Iris pigment epithelial cell (primary cell): ENCODE data around the gene SLC7A4.

ENCODE experiments used
- DNase-seq: peaks from one replicate; pipeline ENCODE4 v3.0.0-alpha.2; 2011; ENCODE audit warnings: low read depth

The SLC7A4 gene

DNA sequence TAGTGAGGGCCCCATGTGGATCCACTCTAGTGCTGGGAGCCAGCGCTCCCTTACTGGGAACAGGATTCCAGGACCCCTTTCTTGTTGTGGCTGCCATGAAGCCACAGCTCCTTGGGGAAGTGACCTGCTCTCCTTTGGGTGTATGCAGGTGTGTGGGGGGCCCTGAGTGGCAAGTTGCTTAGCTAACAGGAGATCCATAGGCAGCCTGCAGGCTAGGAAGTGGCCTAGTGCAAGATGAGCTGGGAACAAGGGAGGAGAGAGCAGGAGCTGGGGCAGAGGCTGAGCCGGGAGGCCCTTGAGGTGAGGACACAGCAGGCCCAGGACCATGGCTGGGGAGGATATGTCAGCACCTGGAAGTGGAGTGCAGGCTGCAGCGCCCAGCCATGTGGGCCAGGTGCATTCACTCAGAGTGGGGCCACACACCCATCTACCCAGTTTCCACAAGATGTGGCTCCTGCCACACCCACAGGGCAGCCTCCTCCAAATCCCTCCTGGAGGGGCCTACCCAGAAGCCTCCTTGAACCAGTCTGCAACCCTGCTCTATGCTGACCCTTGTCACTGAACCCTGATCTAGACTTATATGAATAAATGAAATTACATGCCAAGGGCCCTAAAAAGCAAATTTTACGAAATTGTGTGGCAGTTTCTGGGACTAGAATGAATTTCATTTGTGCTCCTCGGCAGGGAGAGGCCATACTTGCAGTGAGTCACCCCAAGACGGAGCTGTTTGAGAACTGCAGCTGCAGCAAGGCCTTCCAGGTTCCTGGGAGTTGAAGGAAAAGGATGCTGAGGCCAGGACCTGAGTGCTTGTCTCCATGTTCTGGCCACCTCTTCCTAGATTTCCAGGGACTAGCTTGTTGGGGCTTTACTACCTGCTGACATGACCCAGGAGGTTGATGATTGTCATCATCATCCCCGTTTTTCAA lies 33.7 kb downstream of the SLC7A4 start:
- peak; percentile 35 for DNase-seq

DNA sequence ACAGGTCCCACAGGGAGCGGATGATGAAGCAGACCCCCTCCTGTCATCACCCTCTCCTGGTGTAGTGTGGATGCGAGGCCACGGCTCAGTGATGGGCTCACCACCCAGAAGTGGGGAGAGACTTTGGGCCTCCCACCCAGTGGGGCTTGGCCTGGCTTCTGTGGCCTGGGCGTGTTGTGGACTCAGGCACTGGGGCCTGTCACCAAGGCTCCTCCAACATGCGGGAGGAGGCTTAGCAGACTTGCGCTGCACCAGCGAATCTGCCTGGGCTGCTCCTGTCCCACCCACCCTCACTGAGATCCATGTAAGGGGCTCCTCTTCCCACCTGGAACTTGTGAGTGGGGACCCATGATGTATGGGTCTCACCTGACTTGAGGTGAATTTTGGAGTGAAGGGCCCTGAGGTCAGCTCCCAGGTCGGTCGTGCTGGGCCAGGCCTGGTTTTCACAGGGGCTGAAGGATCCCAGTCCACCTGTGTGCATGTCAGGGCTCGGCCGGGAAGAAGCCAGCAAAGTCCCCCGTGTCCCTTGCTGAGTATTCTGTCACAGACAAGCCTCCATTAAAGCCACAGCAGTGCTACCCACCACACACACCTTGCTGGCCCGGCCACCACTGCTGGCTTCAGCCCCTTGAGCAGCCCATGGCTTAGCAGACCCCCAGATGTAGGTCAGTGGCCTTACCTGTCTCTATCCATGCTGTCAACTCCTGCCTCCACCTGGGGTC lies 34.7 kb downstream of the SLC7A4 start:
- DNase-seq: no peak

DNA sequence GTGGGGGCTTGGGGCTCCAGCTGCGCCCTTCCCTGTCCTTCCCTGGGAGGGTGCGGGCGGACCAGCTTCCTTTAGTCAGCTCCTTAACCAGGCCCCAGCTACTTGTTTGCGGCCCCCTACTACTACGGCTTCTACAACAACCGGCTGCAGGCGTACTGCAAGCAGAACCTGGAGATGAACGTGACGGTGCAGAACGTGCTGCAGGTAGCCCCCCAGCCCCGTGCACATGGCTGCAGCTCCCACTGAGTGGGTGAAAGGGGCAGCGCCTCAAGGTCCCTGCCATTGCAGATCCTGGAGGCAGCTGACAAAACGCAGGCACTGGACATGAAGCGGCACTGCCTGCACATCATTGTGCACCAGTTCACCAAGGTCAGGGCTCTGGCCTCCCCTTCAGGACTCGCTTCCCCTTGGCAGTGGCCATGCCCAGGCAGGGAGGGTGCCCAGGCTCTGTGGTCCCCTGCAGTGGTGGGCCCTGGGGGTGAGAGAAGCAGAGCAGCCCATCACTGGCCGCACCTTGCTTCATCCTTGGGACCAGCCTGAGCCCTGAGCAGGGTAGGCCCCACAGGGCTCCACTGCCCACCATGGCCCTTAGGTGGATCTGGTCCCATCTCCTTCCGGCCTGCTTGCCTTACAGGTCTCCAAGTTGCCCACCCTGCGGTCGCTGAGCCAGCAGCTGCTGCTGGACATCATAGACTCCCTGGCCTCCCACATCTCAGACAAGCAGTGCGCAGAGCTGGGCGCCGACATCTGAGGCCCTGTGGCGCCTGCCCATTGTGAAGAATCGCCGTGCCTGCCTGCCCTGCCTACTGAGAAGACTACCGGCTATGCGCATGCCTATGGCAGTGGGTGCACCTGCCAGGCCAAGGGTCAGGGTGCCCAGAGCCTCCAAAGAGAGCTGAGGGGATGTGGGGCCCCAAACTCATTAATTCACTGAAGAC lies 35.5 kb downstream of the SLC7A4 start:
- no peak for DNase-seq

DNA sequence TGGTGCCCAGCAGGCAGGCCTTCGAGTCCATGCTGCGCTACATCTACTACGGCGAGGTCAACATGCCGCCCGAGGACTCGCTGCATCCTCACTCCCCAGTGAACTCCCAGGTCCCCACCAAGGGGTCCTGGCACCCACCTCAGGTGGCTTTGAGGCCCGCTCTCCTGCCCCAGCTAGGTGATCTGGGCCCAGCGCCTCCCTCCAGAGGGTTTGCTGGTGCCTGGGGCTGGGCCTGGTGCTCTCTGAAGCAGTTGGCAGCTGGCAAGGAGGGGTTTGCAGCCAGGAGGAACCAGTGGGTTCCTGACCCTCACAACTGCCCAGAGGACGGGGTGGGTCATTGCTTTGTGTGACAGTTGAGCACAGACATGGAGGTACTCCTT lies 36.3 kb downstream of the SLC7A4 start:
- DNase-seq: no peak

DNA sequence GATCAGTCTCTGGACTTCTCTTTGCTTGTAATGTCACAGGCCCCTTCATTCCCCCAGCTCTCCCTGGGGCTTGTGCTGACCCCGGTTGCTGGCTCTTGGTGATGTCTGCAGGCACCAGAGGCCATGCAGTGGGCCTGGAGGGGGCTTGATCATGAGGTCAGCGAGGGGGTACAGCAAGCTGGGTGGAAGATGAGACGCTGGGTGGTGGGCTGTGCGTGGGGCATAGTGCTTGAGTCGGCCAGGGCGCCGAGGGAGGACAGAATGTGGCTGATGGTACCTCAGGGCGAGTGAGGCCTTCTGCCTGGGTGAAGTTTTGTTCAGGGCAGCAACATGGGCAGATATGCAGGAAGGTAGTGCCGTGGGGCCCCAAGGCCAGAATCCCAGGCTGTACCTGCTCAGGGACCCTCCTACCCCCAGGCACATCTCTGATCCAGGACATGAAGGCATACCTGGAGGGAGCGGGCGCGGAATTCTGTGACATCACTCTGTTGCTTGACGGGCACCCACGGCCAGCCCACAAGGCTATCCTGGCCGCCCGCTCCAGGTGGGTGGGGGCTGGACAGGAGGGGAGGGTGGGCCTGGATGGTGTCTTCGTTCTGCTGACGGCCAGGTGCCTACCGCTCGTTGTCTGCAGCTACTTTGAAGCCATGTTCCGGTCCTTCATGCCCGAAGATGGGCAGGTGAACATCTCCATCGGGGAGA lies 36.9 kb downstream of the SLC7A4 start:
- no peak for DNase-seq

DNA sequence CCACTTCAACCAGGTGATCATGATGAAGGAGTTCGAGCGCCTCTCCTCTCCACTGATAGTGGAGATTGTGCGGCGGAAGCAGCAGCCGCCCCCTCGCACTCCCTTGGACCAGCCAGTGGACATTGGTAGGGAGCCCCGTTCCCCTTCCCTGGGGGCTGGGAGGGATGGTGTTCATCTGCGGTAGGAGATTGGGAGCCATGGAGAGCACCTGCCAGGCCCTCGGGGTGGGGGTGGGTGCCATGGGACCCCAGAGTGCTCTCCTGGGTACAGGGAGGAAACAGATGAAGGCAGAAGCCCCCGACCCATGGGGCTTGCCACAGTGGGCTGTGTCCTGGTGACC lies 37.5 kb downstream of the SLC7A4 start:
- DNase-seq: no peak

DNA sequence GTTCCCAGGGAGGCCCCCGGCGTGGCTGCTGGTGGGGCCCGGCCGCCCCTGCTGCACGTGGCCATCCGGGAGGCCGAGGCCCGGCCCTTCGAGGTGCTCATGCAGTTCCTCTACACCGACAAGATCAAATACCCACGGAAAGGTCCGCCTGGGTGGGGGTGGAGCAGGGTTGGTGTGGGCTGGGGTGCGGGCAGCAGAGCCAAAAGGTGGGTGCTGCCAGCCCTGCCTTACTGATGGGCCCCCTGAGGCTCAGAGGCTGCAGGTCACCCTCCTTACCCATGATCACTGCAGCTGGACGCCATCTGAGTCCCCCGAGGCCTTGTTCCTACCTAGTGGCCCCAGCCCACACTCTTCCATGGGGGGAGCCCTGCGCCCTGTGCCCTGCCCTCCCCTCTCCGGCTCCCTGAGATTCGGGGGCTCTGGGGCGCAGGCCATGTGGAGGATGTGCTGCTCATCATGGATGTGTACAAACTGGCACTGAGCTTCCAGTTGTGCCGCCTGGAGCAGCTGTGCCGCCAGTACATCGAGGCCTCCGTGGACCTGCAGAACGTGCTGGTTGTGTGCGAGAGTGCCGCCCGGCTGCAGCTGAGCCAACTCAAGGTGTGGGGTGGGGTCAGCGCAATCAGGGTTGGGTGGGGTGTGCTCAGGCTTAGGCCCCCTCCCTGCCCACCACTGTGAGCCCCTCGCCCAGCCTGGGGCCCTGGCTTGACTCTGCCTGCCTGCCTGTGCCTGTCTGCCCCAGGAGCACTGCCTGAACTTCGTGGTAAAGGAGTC lies 38.0 kb downstream of the SLC7A4 start:
- DNase-seq: no peak

DNA sequence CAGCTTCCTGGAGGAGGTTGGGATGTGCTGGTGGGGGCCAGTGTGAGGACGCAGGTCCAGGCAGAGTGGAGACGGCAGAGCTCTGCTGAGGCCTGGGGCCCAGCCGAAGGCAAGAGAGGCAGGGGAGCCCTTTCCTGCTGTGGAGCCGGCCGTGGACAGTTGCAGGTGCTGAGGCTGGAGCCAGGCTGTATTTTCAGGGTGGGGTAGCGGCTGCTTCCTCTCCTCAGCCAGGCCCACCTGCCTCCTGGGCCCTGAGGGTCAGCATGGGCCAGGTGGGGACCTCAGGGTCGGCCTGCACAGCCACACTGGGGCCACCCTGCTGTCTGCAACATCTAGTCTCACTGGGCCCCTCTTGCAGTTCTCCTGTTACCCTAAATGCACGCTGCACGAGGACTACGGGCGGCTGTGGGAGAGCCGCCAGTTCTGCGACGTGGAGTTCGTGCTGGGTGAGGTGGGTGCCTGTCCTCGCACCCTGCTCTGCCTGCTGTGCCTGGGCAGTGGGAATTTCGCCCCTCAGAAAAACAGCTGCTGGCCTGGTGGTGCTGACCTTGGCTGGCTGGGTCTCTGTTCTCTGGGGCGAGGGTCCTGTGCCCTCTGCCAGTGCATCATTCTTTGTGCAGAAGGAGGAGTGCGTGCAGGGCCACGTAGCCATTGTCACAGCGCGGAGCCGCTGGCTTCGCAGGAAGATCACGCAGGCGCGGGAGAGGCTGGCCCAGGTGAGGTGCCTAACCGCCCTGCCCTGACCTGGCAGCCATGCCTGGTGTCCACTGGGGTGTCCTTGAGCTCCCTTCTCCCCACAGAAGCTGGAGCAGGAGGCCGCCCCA lies 38.8 kb downstream of the SLC7A4 start:
- no peak for DNase-seq

DNA sequence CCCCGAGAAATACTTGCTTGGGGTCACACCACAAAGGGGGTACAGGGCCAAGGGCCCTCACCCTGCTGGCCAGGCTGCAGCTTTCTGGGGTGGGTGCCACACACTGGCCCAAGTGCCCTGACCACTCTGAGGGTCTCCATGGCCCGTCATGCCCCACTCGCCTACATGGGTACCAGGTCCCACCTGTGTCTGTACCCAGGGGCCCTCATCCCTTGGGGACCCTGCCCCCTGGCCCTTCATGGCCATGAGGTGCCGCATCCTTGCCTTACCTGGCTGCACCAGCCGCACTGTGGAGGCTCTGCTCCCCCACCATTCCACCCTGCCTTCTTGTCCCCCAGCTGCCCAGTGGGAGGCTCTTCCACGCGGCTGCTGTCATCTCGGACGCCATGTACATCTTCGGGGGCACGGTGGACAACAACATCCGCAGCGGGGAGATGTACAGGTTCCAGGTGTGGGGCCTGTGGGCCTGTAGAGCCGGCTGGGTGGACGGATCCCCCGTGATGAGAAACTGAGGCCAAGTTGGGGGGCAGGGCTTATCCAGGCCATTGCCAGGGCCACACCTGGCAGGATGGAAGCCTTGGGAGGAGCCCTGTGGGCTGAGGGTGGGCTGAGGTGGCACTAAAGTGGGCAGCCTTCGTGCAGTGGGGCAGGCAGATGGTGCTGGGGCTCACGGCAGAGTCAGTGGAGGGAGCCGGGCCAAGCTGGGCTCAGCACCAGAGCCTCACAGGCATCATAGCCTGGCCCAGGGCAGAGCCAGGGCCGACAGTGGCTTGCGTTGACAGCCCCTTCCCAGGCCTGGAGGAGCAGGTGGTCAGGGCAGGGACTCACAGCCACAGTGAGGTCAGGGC lies 39.7 kb downstream of the SLC7A4 start:
- DNase-seq: no peak

DNA sequence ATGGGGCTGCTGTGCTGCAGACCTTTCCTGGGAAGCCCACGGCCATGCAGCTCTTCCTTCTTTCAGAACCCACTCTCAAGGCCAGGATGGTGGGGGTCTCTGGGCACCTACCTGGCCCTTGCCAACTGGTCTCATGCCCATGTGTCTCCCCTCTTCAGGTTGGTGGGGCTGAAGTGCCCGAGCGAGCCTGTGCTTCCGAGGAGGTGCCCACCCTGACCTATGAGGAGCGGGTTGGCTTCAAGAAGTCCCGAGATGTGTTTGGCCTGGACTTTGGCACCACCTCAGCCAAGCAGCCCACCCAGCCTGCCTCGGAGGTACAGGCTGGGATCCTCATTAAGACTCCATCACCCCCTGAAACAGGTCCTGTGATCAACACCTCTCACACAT lies 40.3 kb downstream of the SLC7A4 start:
- no peak for DNase-seq

DNA sequence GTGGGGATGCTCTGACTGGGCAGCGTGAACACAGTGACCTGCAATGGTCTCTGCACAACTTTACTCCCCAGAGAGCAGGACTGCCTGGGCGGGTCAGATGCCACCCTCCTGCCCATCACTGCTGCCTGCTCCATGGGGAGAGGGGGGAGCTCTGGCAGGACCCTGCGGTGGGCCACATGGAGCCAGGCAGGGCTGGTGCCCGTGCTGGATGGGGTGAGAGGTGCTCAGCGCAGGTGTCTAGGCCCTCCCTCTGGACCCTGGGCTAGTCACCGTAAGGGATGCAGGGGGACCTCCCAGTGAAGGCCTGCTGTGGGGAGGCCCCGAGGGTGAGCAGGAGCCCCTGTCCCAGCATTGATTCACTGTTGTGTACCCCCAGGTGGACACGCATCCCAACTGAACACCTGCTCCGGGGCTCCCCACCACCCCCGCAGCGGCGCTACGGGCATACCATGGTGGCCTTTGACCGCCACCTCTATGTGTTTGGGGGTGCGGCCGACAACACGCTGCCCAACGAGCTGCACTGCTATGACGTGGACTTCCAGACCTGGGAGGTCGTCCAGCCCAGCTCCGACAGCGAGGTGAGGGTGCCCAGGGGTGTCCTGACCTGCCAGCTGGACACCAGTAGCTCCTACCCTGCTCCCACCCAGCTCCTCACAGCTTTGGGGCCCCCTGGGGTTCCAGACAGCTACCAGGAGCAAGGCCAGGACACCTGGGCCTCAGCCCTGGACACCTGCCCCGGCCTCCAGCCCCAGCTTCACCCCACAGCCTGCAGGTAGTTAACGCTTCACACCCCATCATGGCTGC lies 40.9 kb downstream of the SLC7A4 start:
- DNase-seq: no peak

DNA sequence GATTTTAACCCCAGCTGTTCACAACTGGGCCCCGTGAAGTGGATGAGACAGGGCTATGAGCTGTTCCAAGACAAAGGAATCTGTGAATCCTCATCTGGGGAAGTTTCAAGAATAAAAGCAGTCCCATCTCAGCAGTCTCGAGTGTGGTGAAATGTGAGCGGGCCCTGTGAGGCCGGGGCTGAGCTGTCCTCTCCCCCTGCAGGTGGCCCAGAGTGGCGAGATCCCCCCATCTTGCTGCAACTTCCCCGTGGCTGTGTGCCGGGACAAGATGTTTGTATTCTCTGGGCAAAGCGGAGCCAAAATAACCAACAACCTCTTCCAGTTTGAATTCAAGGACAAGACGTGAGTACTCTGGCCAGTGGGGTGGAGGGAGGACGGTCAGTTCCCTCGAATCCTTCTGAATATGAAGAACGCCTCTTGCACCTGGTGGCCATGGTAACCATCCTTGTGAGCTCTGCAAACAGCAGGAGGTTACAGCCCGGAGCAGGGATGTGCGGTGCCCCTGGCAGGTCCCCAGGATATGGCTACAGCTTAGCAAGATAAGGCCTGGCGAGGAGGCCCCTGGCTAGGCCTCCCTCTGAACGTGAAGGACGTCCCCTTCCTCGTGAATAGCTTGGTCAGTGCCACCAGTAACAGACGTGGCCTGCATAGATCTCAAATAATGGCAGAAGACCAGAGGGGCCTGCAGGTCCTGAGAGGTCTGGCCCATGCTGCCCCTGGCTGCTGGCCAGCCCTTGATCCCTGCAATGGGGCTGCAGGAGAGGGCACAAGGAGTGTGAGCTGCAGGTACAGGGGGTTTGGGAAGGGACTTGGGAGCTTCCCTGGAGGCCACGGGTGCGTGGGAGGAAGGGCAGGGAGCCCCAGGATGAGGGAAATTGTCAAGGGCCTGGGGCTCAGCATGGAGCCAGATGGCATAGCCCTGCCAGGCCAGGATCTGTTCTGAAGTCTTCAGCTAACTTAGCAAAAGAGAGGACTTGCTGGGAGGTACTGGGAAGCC lies 41.9 kb downstream of the SLC7A4 start:
- DNase-seq: no peak

DNA sequence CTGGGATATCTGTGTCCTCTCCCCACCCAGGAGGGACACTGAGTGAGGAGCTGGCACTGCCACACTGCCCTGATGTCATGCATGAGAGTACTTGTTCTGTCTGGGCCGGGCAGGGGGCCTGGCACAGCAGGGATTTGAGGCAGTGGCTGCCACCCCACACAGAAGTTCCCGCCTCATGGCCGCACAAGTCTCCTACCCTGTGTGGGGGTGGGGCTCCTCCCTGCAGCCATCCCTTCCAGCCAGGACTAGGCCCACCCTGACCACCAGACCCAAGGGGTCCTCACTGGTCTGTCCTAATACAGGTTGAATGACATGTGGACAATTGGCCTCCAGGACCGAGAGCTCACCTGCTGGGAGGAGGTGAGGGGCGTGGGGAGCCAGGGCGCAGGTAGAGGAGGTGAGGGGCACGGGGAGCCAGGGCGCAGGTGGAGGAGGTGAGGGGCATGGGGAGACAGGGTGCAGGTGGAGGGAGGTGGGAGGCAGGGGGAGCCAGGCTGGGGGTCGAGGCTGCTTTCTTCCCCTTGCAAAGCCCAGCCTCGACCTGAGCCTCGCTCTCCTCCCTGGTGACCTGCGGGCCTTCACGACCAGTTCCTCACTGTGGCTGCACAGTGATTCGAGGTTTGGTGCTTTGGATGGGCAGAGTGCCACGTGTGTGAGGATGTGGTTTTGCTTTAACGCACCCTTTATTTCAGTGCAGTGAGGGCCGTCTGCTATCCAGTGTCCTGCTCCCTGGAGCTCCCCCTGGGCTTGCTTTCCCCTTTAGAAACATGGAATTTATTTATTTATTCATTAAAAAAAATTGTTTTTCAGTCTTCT lies 42.8 kb downstream of the SLC7A4 start:
- DNase-seq: peak; percentile 44

DNA sequence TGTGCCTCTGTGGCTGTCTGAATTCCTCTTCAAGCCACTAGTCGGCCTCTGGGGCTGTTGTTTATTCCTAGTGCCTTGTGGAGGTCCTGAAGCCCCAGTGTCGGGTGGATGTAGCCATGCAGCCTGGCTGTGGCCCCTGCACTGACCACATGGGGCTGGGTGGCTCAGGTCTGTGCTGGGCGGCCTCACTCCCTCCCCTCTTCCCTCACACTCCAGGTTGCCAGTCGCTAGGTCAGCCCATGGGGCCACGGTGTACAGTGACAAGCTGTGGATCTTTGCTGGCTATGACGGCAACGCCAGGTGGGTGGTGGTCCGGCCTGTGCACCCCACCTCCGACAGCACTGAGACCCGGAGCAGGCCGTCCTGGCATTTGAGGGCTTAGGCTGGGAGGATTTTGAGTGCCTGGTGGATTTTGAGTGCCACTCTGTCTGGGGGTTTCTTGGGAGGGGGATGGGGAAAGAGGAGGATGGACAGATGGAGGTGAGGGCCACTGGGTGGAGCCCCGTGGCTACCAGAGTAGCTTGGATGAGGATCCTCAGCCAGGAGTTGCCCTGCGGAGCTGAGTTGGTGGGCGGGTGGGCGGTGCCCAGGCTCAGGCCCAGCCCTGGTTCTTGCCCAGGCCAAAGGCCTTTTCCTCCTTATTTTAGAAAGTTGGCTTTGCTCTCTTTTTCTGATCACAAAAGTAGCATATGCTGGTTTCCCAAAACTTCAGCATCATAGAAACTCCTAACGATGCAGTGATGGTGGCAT lies 43.6 kb downstream of the SLC7A4 start:
- no peak for DNase-seq

DNA sequence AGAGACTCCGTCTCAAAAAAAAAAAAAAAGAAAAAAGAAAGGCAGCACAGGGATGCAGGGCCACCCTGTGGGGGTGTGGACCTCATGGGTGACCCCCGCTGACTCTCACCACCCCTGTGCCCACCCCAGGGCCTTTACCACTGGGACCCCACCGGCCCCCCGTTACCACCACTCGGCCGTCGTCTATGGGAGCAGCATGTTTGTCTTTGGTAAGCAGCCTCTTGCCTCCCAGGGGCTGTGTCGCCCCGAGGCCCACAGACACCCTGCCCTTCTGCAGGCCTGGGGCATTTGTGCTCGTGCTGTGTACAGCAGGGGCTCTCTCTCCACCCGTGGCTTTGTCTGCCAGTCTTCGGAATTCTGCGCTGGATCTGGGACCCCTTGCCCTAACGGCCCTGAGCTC lies 45.0 kb downstream of the SLC7A4 start:
- DNase-seq: no peak
